ENCODE data around the gene APBA2.

GRCh38 chr15:28992336-28992864 is 106.6 kb downstream of the APBA2 start:
- TF ChIP-seq, protein P1, sequence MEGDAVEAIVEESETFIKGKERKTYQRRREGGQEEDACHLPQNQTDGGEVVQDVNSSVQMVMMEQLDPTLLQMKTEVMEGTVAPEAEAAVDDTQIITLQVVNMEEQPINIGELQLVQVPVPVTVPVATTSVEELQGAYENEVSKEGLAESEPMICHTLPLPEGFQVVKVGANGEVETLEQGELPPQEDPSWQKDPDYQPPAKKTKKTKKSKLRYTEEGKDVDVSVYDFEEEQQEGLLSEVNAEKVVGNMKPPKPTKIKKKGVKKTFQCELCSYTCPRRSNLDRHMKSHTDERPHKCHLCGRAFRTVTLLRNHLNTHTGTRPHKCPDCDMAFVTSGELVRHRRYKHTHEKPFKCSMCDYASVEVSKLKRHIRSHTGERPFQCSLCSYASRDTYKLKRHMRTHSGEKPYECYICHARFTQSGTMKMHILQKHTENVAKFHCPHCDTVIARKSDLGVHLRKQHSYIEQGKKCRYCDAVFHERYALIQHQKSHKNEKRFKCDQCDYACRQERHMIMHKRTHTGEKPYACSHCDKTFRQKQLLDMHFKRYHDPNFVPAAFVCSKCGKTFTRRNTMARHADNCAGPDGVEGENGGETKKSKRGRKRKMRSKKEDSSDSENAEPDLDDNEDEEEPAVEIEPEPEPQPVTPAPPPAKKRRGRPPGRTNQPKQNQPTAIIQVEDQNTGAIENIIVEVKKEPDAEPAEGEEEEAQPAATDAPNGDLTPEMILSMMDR (IDR thresholded peaks at IDR 0.05) = no peak
- TF ChIP-seq REST (IDR thresholded peaks at IDR 0.05; ENCODE audit: insufficient read depth in 1 of 2, low read depth in 2 of 2, low read length in 1 of 2) (no peak), SIN3A (IDR thresholded peaks at IDR 0.05; ENCODE audit: borderline replicate concordance, insufficient read depth, low read depth, low read length) (no peak), POLR2AphosphoS5 (IDR thresholded peaks at IDR 0.05; ENCODE audit: low read depth, low read length) (no peak)
